ENCODE results near the gene SAMD4B. TPM values are rescaled to one million over a fixed set of nuclear protein-coding genes. Genes with fewer than 3 reads are reported as not detected.
A peak's percentile ranks its signal among the peaks of the same experiment; 100 is the strongest.

SAMD4B gene
- total and polyA plus RNA-seq, 4 donors: 77.6 to 103 (median 86.8) TPM

- H3K9me3 ChIP-seq (ENCODE audit: control insufficient read depth in 4 of 4, insufficient read depth in 3 of 4, low read length in 3 of 4): no peaks in the 10 kb centered on the region
- H3K27me3 ChIP-seq (ENCODE audit: control insufficient read depth in 3 of 3, insufficient read depth in 3 of 3, low read length in 2 of 3): no peaks in the 10 kb centered on the region
- WGBS, 2 donors: 60 to 68% methylated on average over 4 of the region's 4 CpGs
- peak overlapping the region; percentile 93 to 100 for H3K27ac ChIP-seq (ENCODE audit: low read depth in 1 of 2, low read length in 1 of 2)
- no peak overlapping the region for H3K9ac ChIP-seq (ENCODE audit: insufficient read depth in 1 of 2, low read length in 2 of 2)
- ATAC-seq (ENCODE audit: insufficient read depth, low FRiP score): no peak
- peaks cover 0 to 10% (median 0%) of the 10 kb centered on the region in 4 donors for H3K36me3 ChIP-seq (ENCODE audit: control insufficient read depth in 4 of 4, insufficient read depth in 4 of 4, low read length in 4 of 4)
- TF ChIP-seq CTCF (IDR thresholded peaks at IDR 0.05; ENCODE audit: control extremely low read depth, extremely low read depth): no peak
- H3K4me3 ChIP-seq: no peak overlapping the region
- no peak for DNase-seq
- peaks cover 0 to 32% (median 13%) of the 10 kb centered on the region in 5 donors for H3K4me1 ChIP-seq (ENCODE audit: control insufficient read depth in 5 of 5, insufficient read depth in 5 of 5, low read length in 5 of 5)
Measured at GRCh38 chr19:39401070-39401548, 58.9 kb downstream of the SAMD4B start.

DNA sequence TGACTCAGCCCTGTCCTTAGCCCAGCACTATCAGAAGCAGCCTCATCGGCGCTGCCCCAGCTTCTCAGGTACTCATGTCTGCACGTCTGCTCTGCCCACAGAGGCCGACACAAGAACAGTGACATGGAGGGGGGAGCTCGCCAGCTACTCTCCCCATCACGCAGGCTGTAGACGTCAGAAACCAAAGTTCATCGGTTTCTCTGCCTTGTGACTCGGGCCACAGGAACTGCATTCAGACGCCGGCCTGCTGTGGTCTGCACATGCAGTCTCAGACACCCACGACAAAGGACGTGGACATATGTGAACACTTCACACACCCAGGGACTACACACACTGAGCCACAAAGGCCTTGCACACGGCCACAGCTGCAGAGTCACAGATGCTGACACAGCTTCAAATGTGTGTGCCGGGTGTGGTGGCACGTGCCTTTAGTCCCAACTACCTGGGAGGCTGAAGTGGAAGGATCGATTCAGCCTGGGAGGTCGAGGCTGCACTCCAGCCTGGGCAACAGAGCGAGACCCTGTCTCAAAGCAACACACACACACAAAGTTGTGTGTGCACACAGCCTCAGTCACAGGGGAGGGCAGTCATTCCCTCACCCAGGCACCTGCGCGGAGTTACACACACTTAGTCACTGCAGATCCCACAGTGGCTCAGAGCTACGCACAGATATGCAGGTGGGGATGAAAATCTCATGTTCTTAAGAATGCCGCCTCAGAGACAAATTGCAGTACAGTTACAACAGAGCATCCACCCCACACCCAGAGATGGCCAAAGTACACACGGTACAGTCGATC lies 59.5 kb downstream of the SAMD4B start:
- Histone ChIP-seq H3K4me3 (no peak overlapping the region), H3K36me3 (ENCODE audit: control insufficient read depth in 4 of 4, insufficient read depth in 4 of 4, low read length in 4 of 4) (peaks cover 0 to 10% (median 0%) of the 10 kb centered on the region in 4 donors), H3K27ac (ENCODE audit: low read depth in 1 of 2, low read length in 1 of 2) (peak overlapping the region; percentile 93 to 100), H3K4me1 (ENCODE audit: control insufficient read depth in 5 of 5, insufficient read depth in 5 of 5, low read length in 5 of 5) (peaks cover 0 to 32% (median 15%) of the 10 kb centered on the region in 5 donors), H3K9me3 (ENCODE audit: control insufficient read depth in 4 of 4, insufficient read depth in 3 of 4, low read length in 3 of 4) (no peaks in the 10 kb centered on the region), H3K9ac (ENCODE audit: insufficient read depth in 1 of 2, low read length in 2 of 2) (peak overlapping the region in 1 of 2 donors; percentile 60), H3K27me3 (ENCODE audit: control insufficient read depth in 3 of 3, insufficient read depth in 3 of 3, low read length in 2 of 3) (no peaks in the 10 kb centered on the region)
- DNase-seq: peak in 1 of 3 donors; percentile 21
- ATAC-seq (ENCODE audit: insufficient read depth, low FRiP score): no peak
- TF ChIP-seq CTCF (IDR thresholded peaks at IDR 0.05; ENCODE audit: control extremely low read depth, extremely low read depth): no peak
- WGBS, 2 donors: 45 to 48% methylated on average over 25 of the region's 25 CpGs

DNA sequence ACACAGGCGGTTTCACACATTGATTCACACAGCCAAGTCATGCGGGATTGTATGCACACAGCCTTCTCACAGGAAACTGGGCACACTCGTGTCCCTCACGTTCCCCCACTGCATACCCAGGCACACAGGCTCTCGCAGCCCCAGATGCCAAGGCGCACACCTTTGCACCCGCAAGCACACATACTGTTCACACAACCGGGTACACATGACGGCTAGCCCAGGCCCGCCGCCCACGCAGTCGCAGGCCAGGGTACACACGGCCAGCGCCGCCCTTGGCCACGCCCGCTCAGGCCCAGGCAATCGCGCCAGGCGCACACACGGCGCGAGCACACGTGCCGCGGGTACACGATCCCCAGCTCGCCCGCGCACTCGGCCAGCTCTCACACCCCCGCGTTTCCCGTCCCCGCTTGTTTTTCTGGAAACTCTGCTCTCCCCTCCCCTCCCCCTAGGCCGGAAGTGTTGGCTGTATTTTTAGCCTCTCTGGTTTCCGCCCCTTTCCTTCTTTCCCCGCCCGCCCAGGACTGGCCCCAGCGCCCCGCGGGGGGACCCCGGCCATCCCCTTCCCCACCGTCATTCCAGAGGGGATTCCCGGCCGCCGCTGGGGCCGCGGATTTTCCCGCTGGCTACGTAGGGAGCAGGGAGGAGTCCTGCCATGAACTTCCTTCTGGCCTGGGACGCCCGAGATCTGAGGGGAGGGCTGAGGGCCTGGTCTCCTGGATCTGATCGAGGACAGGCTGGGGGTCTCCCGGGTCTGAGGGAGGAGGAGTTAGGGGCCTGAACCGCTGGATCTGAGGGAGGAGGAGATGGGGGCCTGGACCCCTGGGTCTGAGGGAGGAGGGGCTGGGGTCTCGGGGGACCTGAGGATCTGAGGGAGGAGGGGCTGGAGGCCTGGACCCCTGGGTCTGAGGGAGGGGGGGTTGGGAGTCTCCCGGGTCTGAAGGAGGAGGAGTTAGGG lies 60.4 kb downstream of the SAMD4B start:
- H3K27me3 ChIP-seq (ENCODE audit: control insufficient read depth in 3 of 3, insufficient read depth in 3 of 3, low read length in 2 of 3): no peaks in the 10 kb centered on the region
- TF ChIP-seq CTCF (IDR thresholded peaks at IDR 0.05; ENCODE audit: control extremely low read depth, extremely low read depth): no peak
- peaks cover 0 to 10% (median under 1%) of the 10 kb centered on the region in 4 donors for H3K36me3 ChIP-seq (ENCODE audit: control insufficient read depth in 4 of 4, insufficient read depth in 4 of 4, low read length in 4 of 4)
- peak overlapping the region; percentile 12 for H3K4me3 ChIP-seq
- peak overlapping the region; percentile 13 to 72 for H3K9ac ChIP-seq (ENCODE audit: insufficient read depth in 1 of 2, low read length in 2 of 2)
- H3K9me3 ChIP-seq (ENCODE audit: control insufficient read depth in 4 of 4, insufficient read depth in 3 of 4, low read length in 3 of 4): no peaks in the 10 kb centered on the region
- peak; percentile 23 for ATAC-seq (ENCODE audit: insufficient read depth, low FRiP score)
- WGBS, 2 donors: 2% methylated on average over 49 to 59 of the region's 59 CpGs
- H3K4me1 ChIP-seq (ENCODE audit: control insufficient read depth in 5 of 5, insufficient read depth in 5 of 5, low read length in 5 of 5): peaks cover 0 to 31% (median 15%) of the 10 kb centered on the region in 5 donors
- H3K27ac ChIP-seq (ENCODE audit: low read depth in 1 of 2, low read length in 1 of 2): peak overlapping the region; percentile 93 to 100
- DNase-seq: peak; percentile 95 to 98 (median 96)
